T-helper 2 cell treated with Interferon-gamma antibody and Interleukin-4, amounts not matched to agents 5 μg/mL and 100 μg/mL, for 36 hours (primary cell): ENCODE results near the gene GGA3.
"Not testable (repeated sequence)": the region's sequence is repeated elsewhere in the genome, so short reads cannot be mapped to it uniquely, and the experiment has no call there.

ENCODE experiments used
- DNase-seq: peaks from one replicate; pipeline ENCODE4 v3.0.0; 2021; ENCODE audit warnings: low spot score
- H3K27ac Mint-ChIP-seq: one replicate; pipeline ENCODE4 v1.8.0; 2021; ENCODE audit warnings: mild to moderate bottlenecking, mixed read lengths
- H3K27me3 Mint-ChIP-seq: one replicate; pipeline ENCODE4 v1.8.0; 2021; ENCODE audit warnings: low read depth, mixed read lengths
- H3K36me3 Mint-ChIP-seq: one replicate; pipeline ENCODE4 v1.8.0; 2021; ENCODE audit warnings: low read depth, mixed read lengths
- H3K4me1 Mint-ChIP-seq: one replicate; pipeline ENCODE4 v1.8.0; 2021; ENCODE audit warnings: low read depth, mixed read lengths
- H3K4me3 Mint-ChIP-seq: one replicate; pipeline ENCODE4 v1.8.0; 2022; ENCODE audit warnings: mild to moderate bottlenecking, moderate library complexity, mixed read lengths
- H3K9me3 Mint-ChIP-seq: one replicate; pipeline ENCODE4 v1.8.0; 2021; ENCODE audit warnings: mixed read lengths

Gene GGA3

GRCh38 chr17:75288770-75289114 is 27.3 kb upstream of the GGA3 start:
- Mint-ChIP-seq H3K9me3 (no peaks in the 10 kb centered on the region), H3K27me3 (no peaks in the 10 kb centered on the region), H3K4me1 (peaks cover 7% of the 10 kb centered on the region), H3K36me3 (peaks cover 22% of the 10 kb centered on the region), H3K4me3 (peak overlapping the region; percentile 99), H3K27ac (peak overlapping the region; percentile 100)
- peak; percentile 49 for DNase-seq

- H3K27ac Mint-ChIP-seq, result peak overlapping the region; percentile 100
- no peaks in the 10 kb centered on the region for H3K27me3 Mint-ChIP-seq
- peaks cover 7% of the 10 kb centered on the region for H3K4me1 Mint-ChIP-seq
- no peak for DNase-seq
- no peaks in the 10 kb centered on the region for H3K9me3 Mint-ChIP-seq
- H3K36me3 Mint-ChIP-seq, result peaks cover 25% of the 10 kb centered on the region
- peak overlapping the region; percentile 99 for H3K4me3 Mint-ChIP-seq
These were observed 27.0 kb upstream of the GGA3 start for GRCh38 chr17:75288359-75288758.

GRCh38 chr17:75287221-75287620 is 25.8 kb upstream of the GGA3 start:
- peak overlapping the region; percentile 48 for H3K4me3 Mint-ChIP-seq
- no peak for DNase-seq
- no peak overlapping the region for H3K27ac Mint-ChIP-seq
- no peaks in the 10 kb centered on the region for H3K27me3 Mint-ChIP-seq
- H3K4me1 Mint-ChIP-seq, result peaks cover 7% of the 10 kb centered on the region
- H3K9me3 Mint-ChIP-seq, result no peaks in the 10 kb centered on the region
- H3K36me3 Mint-ChIP-seq, result peaks cover 27% of the 10 kb centered on the region

GRCh38 chr17:75285123-75285522 is 23.7 kb upstream of the GGA3 start:
- H3K9me3 Mint-ChIP-seq, result no peaks in the 10 kb centered on the region
- peaks cover 33% of the 10 kb centered on the region for H3K36me3 Mint-ChIP-seq
- no peaks in the 10 kb centered on the region for H3K27me3 Mint-ChIP-seq
- no peak for DNase-seq
- H3K4me3 Mint-ChIP-seq, result no peak overlapping the region
- H3K27ac Mint-ChIP-seq, result no peak overlapping the region
- H3K4me1 Mint-ChIP-seq, result peaks cover 7% of the 10 kb centered on the region

GRCh38 chr17:75280189-75280588 is 18.8 kb upstream of the GGA3 start:
- not testable (repeated sequence) for DNase-seq, H3K4me1 Mint-ChIP-seq, H3K27me3 Mint-ChIP-seq, H3K9me3 Mint-ChIP-seq, H3K27ac Mint-ChIP-seq, H3K4me3 Mint-ChIP-seq
- H3K36me3 Mint-ChIP-seq, result peaks cover 20% of the 10 kb centered on the region

GRCh38 chr17:75277664-75278071 is 16.3 kb upstream of the GGA3 start:
- Mint-ChIP-seq H3K4me3 (no peak overlapping the region), H3K36me3 (peaks cover 24% of the 10 kb centered on the region), H3K27ac (no peak overlapping the region), H3K9me3 (no peaks in the 10 kb centered on the region), H3K4me1 (peaks cover 12% of the 10 kb centered on the region), H3K27me3 (no peaks in the 10 kb centered on the region)
- no peak for DNase-seq

GRCh38 chr17:75273977-75274708 is 12.7 kb upstream of the GGA3 start:
- H3K4me3 Mint-ChIP-seq, result peak overlapping the region; percentile 13
- H3K9me3 Mint-ChIP-seq, result no peaks in the 10 kb centered on the region
- DNase-seq, result no peak
- H3K27me3 Mint-ChIP-seq, result no peaks in the 10 kb centered on the region
- peaks cover 23% of the 10 kb centered on the region for H3K4me1 Mint-ChIP-seq
- peak overlapping the region; percentile 3 for H3K27ac Mint-ChIP-seq
- peaks cover 23% of the 10 kb centered on the region for H3K36me3 Mint-ChIP-seq

- Mint-ChIP-seq H3K27me3 (no peaks in the 10 kb centered on the region), H3K4me1 (peaks cover 29% of the 10 kb centered on the region), H3K27ac (peak overlapping the region; percentile 70), H3K36me3 (peaks cover 21% of the 10 kb centered on the region), H3K9me3 (no peaks in the 10 kb centered on the region), H3K4me3 (peak overlapping the region; percentile 81)
- no peak for DNase-seq
These were observed 11.4 kb upstream of the GGA3 start for GRCh38 chr17:75272848-75273184.

GRCh38 chr17:75271955-75272847 is 10.8 kb upstream of the GGA3 start:
- DNase-seq, result no peak
- peaks cover 23% of the 10 kb centered on the region for H3K36me3 Mint-ChIP-seq
- no peaks in the 10 kb centered on the region for H3K9me3 Mint-ChIP-seq
- H3K27ac Mint-ChIP-seq, result peak overlapping the region; percentile 84
- peaks cover 30% of the 10 kb centered on the region for H3K4me1 Mint-ChIP-seq
- H3K27me3 Mint-ChIP-seq, result no peaks in the 10 kb centered on the region
- peak overlapping the region; percentile 81 for H3K4me3 Mint-ChIP-seq

- no peaks in the 10 kb centered on the region for H3K9me3 Mint-ChIP-seq
- H3K27ac Mint-ChIP-seq, result peak overlapping the region; percentile 84
- no peaks in the 10 kb centered on the region for H3K27me3 Mint-ChIP-seq
- peaks cover 30% of the 10 kb centered on the region for H3K4me1 Mint-ChIP-seq
- peak overlapping the region; percentile 81 for H3K4me3 Mint-ChIP-seq
- H3K36me3 Mint-ChIP-seq, result peaks cover 27% of the 10 kb centered on the region
- peak; percentile 90 for DNase-seq
These were observed 10.0 kb upstream of the GGA3 start for GRCh38 chr17:75271233-75271954.

GRCh38 chr17:75270966-75271232 is 9.5 kb upstream of the GGA3 start, which contains the start of gene MIF4GD:
MIF4GD (minus strand) TSS chr17:75271231; CDS start chr17:75270195, 1,036 bp downstream.
- DNase-seq, result no peak
- H3K9me3 Mint-ChIP-seq, result no peaks in the 10 kb centered on the region
- H3K36me3 Mint-ChIP-seq, result peaks cover 29% of the 10 kb centered on the region
- peak within 1 kb of the TSS; percentile 86 for H3K4me3 Mint-ChIP-seq
- H3K27ac Mint-ChIP-seq, result peak within 1 kb of the TSS; percentile 91
- peaks cover 30% of the 10 kb centered on the region for H3K4me1 Mint-ChIP-seq
- no peaks in the 10 kb centered on the region for H3K27me3 Mint-ChIP-seq

GRCh38 chr17:75270218-75270965 is 9.0 kb upstream of the GGA3 start:
- Mint-ChIP-seq H3K4me1 (peaks cover 30% of the 10 kb centered on the region), H3K27me3 (no peaks in the 10 kb centered on the region), H3K9me3 (no peaks in the 10 kb centered on the region), H3K4me3 (peak overlapping the region; percentile 86), H3K36me3 (peaks cover 31% of the 10 kb centered on the region), H3K27ac (peak overlapping the region; percentile 91)
- peak; percentile 78 for DNase-seq

- Mint-ChIP-seq H3K27me3 (no peaks in the 10 kb centered on the region), H3K4me3 (peak overlapping the region; percentile 86), H3K4me1 (peaks cover 30% of the 10 kb centered on the region), H3K9me3 (no peaks in the 10 kb centered on the region), H3K36me3 (peaks cover 28% of the 10 kb centered on the region), H3K27ac (peak overlapping the region; percentile 91)
- DNase-seq, result no peak
These were observed 8.4 kb upstream of the GGA3 start for GRCh38 chr17:75269844-75270217.
